ENCODE measurements around the gene TNFRSF1A. TPM values are rescaled to one million over a fixed set of nuclear protein-coding genes. Genes with fewer than 3 reads are reported as not detected.

The TNFRSF1A gene
- total and polyA plus RNA-seq, 9 of the 15 experiments (the other 6 are each of a cell fraction or from before 2014, with no cell fraction given): 0.76 to 43.5 (median 30.0) TPM

DNA sequence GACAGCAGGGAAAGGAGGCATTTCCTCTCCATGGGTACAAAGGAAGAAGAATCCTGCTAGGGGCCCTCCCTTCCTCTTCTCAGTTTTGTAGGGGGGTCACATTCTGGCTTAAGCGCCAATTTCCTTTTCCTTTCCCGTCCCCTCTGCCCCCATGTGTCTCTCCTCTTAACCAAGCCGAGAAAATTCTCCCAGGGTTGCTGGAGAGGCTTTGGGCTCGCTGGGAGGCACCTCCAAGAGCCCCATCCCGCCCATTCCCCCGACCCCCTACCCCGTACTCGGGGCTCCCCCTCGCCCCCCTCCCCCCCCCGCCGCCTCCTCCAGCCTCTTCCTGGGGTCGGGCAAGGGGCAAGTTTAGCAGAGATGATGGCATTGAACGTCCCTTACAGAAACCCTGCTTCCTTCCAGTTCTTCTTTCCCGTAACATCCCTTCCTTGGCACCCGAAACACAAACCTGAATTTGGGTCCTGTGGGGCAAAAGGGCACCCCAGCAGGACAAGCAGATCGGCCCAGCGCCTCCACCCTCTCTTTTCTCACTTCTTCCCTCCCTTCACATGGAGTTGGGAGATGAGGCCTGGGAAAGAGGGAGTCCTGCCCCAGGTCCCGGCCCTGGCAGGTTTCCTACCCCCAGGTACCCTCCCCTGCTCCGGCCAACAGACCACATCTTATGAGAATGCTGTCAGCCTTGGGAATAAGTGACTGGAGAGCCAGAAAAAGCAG is 17.7 kb downstream of the TNFRSF1A start (continued):
- TF ChIP-seq, protein P1, sequence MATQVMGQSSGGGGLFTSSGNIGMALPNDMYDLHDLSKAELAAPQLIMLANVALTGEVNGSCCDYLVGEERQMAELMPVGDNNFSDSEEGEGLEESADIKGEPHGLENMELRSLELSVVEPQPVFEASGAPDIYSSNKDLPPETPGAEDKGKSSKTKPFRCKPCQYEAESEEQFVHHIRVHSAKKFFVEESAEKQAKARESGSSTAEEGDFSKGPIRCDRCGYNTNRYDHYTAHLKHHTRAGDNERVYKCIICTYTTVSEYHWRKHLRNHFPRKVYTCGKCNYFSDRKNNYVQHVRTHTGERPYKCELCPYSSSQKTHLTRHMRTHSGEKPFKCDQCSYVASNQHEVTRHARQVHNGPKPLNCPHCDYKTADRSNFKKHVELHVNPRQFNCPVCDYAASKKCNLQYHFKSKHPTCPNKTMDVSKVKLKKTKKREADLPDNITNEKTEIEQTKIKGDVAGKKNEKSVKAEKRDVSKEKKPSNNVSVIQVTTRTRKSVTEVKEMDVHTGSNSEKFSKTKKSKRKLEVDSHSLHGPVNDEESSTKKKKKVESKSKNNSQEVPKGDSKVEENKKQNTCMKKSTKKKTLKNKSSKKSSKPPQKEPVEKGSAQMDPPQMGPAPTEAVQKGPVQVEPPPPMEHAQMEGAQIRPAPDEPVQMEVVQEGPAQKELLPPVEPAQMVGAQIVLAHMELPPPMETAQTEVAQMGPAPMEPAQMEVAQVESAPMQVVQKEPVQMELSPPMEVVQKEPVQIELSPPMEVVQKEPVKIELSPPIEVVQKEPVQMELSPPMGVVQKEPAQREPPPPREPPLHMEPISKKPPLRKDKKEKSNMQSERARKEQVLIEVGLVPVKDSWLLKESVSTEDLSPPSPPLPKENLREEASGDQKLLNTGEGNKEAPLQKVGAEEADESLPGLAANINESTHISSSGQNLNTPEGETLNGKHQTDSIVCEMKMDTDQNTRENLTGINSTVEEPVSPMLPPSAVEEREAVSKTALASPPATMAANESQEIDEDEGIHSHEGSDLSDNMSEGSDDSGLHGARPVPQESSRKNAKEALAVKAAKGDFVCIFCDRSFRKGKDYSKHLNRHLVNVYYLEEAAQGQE (IDR thresholded peaks at IDR 0.05; ENCODE audit: borderline replicate concordance): no peak
- TF ChIP-seq, protein P1 (CRISPR knock-in tag; IDR thresholded peaks at IDR 0.05; ENCODE audit: low read depth): no peak
- TF ChIP-seq STAT5A (IDR thresholded peaks at IDR 0.05; ENCODE audit: borderline replicate concordance, low read length) (no peak), FOXP1 (CRISPR knock-in tag; IDR thresholded peaks at IDR 0.05) (no peak), BRD4 (IDR thresholded peaks at IDR 0.05) (no peak), PHF21A (IDR thresholded peaks at IDR 0.05; ENCODE audit: borderline replicate concordance, low read depth) (no peak), STAG1 (CRISPR knock-in tag; IDR thresholded peaks at IDR 0.05; ENCODE audit: borderline replicate concordance) (no peak), SMARCB1 (IDR thresholded peaks at IDR 0.05; ENCODE audit: insufficient read length, low read depth) (no peak), ZNF436 (CRISPR knock-in tag; IDR thresholded peaks at IDR 0.05) (no peak)
- TF ChIP-seq, protein P2, sequence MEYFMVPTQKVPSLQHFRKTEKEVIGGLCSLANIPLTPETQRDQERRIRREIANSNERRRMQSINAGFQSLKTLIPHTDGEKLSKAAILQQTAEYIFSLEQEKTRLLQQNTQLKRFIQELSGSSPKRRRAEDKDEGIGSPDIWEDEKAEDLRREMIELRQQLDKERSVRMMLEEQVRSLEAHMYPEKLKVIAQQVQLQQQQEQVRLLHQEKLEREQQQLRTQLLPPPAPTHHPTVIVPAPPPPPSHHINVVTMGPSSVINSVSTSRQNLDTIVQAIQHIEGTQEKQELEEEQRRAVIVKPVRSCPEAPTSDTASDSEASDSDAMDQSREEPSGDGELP (CRISPR knock-in tag; IDR thresholded peaks at IDR 0.05; ENCODE audit: borderline replicate concordance): no peak

All from K562 (cell line).